Activated naive CD8-positive, alpha-beta T cell treated with anti-CD3 and anti-CD28 coated beads, Interleukin-2, amount 50 U/mL, for 24 hours (primary cell): ENCODE data around the gene ANKRD9.
"Not testable (repeated sequence)": the region's sequence is repeated elsewhere in the genome, so short reads cannot be mapped to it uniquely, and the experiment has no call there.

Experiments used
- ATAC-seq: fragments of 150-1000 bp; cut with Tn5 transposase; one replicate; pipeline ENCODE4 v1.10.0; 2021
- DNase-seq: peaks from one replicate; pipeline ENCODE4 v3.0.0; 2021
- H3K27ac Mint-ChIP-seq: one replicate; pipeline ENCODE4 v1.8.0; 2021; ENCODE audit warnings: mild to moderate bottlenecking, mixed read lengths
- H3K27me3 Mint-ChIP-seq: one replicate; pipeline ENCODE4 v1.8.0; 2021; ENCODE audit warnings: mixed read lengths
- H3K36me3 Mint-ChIP-seq: one replicate; pipeline ENCODE4 v1.8.0; 2021; ENCODE audit warnings: low read depth, mixed read lengths
- H3K4me1 Mint-ChIP-seq: one replicate; pipeline ENCODE4 v1.8.0; 2021; ENCODE audit warnings: mixed read lengths
- H3K4me3 Mint-ChIP-seq: one replicate; pipeline ENCODE4 v1.8.0; 2021; ENCODE audit warnings: mild to moderate bottlenecking, moderate library complexity, mixed read lengths
- H3K9me3 Mint-ChIP-seq: one replicate; pipeline ENCODE4 v1.8.0; 2021; ENCODE audit warnings: mixed read lengths

Gene ANKRD9, protein sequence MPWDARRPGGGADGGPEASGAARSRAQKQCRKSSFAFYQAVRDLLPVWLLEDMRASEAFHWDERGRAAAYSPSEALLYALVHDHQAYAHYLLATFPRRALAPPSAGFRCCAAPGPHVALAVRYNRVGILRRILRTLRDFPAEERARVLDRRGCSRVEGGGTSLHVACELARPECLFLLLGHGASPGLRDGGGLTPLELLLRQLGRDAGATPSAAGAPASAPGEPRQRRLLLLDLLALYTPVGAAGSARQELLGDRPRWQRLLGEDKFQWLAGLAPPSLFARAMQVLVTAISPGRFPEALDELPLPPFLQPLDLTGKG

DNA sequence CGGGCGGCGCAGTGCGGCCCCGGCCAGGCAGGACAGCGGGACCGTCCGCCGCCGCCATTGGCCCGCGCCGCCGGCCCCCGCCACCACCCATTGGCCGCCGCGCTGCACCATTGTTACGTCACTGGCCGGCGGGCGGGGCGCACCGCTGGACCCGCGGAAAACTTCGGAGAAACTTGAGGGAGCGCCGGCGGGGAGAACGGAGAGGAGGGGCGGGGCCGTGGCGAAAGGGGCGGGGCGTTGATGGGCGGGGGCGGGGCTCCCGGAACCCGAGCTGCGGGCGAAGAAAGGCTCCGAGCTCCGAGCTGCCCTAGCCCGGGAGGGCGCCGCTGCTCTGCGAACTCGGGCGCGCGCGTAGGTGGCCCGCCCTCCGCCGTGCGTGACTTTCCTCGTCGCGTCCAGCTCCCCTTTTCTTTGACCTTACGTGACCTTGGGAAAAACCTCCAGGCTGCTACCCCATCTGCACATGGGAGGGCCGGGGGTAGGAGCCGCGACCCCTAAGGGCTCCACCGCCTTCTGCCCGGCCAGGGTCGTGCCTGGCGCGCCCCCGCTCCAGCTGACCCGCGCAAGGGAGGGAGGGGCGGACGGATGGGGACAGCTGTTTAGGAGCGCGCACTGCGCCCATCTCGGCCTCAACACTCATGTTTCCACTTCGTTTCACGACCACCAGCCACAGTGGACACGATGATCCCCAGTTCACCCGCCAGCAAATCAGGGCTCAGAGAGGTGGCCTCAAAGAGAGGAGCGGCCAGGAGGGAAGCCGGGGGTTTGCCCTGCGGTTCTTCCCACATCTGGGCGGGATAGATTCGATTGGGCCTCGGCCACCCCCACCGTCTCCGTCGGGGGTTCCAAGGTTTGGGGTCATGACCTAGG, at the start of gene ANKRD9:
Gene ANKRD9 (minus strand): TSS at position 31 of the 870 bp plus-strand sequence. CDS start 1,887 bp downstream, outside the sequence.
- peak within 1 kb of the TSS; percentile 76 for H3K4me3 Mint-ChIP-seq
- H3K27ac Mint-ChIP-seq, result peak within 1 kb of the TSS; percentile 35
- no peaks in the 10 kb centered on the region for H3K9me3 Mint-ChIP-seq
- H3K27me3 Mint-ChIP-seq, result no peaks in the 10 kb centered on the region
- peak; percentile 94 for DNase-seq
- peaks cover 2% of the 10 kb centered on the region for H3K36me3 Mint-ChIP-seq
- ATAC-seq, result peak; percentile 81
- H3K4me1 Mint-ChIP-seq, result peaks cover 11% of the 10 kb centered on the region

DNA sequence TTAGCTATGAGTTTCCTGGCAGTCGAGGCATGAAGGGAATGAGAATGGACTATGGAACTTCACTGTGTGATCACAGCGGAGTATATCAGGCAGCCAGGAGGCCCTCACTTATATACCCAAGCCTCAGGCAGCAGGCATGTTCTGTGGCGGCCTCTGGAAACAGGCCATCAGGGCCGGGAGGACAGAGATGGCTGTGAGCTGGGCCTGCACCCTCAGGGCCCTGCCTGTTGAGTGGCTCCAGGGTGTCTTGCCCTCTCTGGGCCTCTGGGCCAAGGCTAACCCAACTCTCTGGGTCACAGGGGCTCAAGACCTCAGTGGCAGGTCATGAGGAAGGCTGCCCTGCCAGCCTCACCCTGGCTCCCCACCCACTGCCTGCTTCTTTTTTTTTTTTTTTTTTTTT, 49.0 kb upstream of the ANKRD9 start:
- no peak overlapping the region for H3K27ac Mint-ChIP-seq
- H3K4me3 Mint-ChIP-seq, result no peak overlapping the region
- no peaks in the 10 kb centered on the region for H3K27me3 Mint-ChIP-seq
- peaks cover 4% of the 10 kb centered on the region for H3K4me1 Mint-ChIP-seq
- ATAC-seq (no peak), DNase-seq (no peak)
- no peaks in the 10 kb centered on the region for H3K9me3 Mint-ChIP-seq
- H3K36me3 Mint-ChIP-seq, result no peaks in the 10 kb centered on the region

DNA sequence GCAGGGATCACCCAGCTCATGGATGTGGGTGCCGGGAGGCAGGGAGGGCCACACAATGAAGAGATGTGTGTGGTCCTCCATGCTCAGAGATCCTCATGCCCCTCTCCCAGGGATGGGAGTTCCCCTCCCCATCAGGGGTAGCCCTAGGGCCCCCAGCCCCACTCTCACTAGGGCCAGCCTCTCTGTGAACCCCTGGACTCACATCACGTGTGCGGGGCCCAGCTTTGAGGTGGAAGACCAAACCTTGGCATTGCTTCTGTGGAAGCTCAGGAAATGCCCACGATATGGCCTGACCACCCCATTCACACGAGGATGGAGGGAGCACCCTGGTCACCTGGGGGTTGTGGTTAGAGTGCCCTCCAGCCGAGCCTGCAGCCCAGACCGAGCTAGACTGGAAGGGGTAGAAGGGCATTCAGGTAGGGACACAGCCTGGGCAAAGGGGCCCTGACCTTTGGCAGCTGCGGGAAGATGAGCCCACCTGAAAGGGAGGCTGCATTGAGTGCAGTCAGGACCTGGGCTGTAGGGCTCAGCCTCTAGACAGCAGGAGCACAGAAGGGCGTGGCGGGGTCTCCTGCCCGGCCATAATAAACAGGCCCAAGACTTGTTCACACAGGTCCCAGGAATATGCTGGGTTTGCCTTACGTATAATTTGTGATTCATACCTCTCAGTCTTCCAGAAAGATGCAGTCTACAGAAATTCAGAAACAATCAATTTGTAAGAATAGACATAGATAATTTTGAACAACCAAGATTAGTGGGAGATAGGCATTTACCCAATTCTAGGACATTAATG, 48.1 kb upstream of the ANKRD9 start:
- no peak overlapping the region for H3K4me3 Mint-ChIP-seq
- ATAC-seq (no peak), DNase-seq (no peak)
- no peaks in the 10 kb centered on the region for H3K9me3 Mint-ChIP-seq
- H3K36me3 Mint-ChIP-seq, result no peaks in the 10 kb centered on the region
- peaks cover 4% of the 10 kb centered on the region for H3K4me1 Mint-ChIP-seq
- no peaks in the 10 kb centered on the region for H3K27me3 Mint-ChIP-seq
- no peak overlapping the region for H3K27ac Mint-ChIP-seq

DNA sequence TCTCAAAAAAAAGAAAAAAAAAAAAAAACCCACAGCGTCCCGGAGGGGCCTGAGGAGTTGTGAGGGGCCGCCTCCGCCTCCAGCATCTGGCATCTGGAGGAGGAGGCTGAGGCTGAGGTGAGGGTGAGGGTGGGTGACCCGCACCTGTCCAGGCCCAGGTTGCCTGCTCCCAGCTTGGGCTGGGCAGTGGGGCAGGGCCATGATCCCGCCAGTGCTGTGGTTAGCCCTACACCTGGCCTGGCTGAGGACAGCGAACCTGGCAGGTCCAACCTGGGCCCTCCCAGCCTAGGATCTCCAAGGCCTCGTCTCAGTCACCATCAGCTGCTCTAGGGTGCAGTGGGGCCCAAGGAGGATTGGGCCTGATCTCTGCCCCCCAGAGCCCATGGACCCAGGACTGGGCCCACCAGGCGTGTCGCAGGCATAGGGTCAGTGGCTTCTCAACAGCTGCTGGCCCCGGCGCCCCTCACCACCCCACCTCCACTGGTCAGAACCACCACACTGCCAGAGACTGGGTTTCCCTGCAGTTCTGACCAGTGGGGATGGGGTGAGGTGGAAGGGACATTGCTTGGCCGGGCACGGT, 46.6 kb upstream of the ANKRD9 start:
- no peaks in the 10 kb centered on the region for H3K36me3 Mint-ChIP-seq
- no peak overlapping the region for H3K4me3 Mint-ChIP-seq
- ATAC-seq, result no peak
- no peaks in the 10 kb centered on the region for H3K27me3 Mint-ChIP-seq
- H3K27ac Mint-ChIP-seq, result no peak overlapping the region
- peaks cover 12% of the 10 kb centered on the region for H3K4me1 Mint-ChIP-seq
- no peaks in the 10 kb centered on the region for H3K9me3 Mint-ChIP-seq
- no peak for DNase-seq

DNA sequence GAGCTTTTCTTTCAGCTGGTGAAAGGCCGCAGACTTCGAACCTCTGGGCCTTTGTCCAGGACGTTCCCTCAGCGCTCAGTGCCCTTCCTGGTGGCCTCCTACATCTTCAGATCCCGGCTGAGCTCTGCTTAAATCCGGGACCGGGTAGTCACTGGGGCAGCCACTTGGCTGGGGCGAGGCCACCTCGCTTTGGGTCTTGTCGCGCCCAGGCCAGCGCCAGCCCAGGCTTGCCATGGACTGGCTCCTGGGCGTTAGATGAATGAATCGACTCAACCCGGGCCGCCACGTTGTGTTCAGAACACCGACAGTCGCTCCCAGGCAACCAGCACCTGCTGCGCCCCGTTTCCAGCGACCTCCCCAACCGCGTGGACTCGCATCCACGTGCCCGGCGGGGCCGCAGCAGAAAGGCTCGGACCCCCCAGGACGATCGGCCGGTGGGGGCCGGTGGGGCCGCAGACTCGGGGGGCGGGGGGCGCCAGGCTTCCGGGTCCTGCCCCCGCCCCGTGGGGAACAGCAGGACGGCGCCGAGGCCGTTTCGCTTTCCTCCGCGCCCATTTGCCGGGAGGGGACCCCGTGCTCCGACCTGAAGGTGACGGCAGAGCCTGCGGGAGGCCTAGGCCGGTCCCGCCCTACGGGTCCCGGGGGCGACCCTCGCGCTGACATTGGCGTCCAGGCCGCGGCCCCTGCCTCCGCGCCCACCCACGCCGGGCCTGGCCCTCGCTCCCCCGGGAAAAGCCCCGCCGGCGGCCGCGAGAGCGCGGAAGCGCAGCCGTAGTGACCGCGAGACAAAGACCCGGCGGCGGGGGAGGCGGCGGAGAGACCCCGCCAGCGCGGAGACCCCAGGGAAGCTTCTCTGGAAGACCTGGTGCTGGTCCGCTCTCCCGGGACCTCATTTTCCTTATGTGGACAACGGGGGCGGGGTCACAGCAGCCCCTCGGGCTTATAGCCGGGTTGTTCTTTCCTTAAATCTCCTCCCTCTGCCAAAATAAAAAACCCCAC, 45.5 kb upstream of the ANKRD9 start:
- Mint-ChIP-seq H3K27ac (peak overlapping the region; percentile 59), H3K27me3 (peaks cover 2% of the 10 kb centered on the region)

DNA sequence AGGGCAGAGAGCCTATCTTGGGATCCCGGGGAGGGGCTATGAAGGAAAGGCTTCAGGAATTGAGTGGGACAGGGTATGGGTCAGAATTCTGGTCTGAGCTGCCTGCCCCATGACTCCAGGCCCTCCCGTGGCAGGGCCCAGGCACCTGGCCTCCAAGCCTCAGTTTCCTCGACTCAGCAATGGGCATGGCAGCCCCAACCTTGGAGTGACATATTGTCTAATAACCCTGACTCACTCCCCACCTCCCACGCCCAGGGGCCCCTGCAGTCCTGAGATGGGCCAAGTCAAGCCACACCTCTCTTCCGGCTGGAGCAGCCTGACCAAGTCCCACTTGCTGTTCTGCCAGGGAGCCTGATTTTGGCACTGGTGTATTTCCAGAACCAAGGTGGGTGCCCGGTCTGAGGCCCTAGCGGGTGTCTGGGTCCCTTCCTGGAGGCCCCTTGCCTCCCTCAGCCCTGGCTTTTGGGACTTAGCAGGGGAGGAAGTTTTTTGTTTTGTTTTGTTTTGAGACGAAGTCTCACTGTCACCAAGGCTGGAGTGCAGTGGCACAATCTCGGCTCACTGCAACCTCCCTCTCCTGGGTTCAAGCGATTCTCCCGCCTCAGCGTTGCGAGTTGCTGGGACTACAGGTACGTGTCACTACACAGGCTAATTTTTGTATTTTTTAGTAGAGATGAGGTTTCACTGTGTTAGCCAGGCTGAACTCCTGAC, 42.6 kb upstream of the ANKRD9 start:
- peak; percentile 57 for DNase-seq
- no peak overlapping the region for H3K4me3 Mint-ChIP-seq
- no peaks in the 10 kb centered on the region for H3K36me3 Mint-ChIP-seq
- no peak overlapping the region for H3K27ac Mint-ChIP-seq
- peak; percentile 71 for ATAC-seq
- H3K4me1 Mint-ChIP-seq, result peaks cover 10% of the 10 kb centered on the region
- H3K9me3 Mint-ChIP-seq, result no peaks in the 10 kb centered on the region
- peaks cover 11% of the 10 kb centered on the region for H3K27me3 Mint-ChIP-seq

More for the DNA sequence above, 45.5 kb upstream of the ANKRD9 start:
- H3K9me3 Mint-ChIP-seq, result no peaks in the 10 kb centered on the region
- peak overlapping the region; percentile 49 for H3K4me3 Mint-ChIP-seq
- DNase-seq, result peak; percentile 53
- ATAC-seq, result peak; percentile 50
- no peaks in the 10 kb centered on the region for H3K36me3 Mint-ChIP-seq
- peaks cover 10% of the 10 kb centered on the region for H3K4me1 Mint-ChIP-seq

DNA sequence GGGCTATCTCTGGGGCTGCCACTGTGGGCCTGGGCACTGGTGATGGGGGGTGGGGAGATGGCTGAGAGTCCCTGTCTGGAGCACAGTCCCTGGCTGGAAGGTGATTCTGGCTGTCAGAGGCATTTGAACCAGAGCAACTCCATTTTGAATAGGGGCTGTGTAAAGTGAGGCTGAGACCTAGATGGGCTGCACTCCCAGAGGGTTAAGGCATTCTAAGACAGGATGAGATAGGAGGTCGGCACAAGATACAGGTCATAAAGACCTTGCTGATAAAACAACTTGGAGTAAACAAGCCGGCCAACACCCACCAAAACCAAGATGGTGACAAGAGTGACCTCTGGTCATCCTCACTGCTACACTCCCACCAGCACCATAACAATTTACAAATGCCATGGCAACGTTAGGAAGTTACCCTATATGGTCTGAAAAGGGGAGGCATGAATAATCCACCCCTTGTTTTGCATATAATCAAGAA, 41.4 kb upstream of the ANKRD9 start:
- H3K9me3 Mint-ChIP-seq, H3K27ac Mint-ChIP-seq, DNase-seq, H3K4me1 Mint-ChIP-seq, H3K4me3 Mint-ChIP-seq, H3K36me3 Mint-ChIP-seq, ATAC-seq: not testable (repeated sequence)
- H3K27me3 Mint-ChIP-seq, result peaks cover 17% of the 10 kb centered on the region

DNA sequence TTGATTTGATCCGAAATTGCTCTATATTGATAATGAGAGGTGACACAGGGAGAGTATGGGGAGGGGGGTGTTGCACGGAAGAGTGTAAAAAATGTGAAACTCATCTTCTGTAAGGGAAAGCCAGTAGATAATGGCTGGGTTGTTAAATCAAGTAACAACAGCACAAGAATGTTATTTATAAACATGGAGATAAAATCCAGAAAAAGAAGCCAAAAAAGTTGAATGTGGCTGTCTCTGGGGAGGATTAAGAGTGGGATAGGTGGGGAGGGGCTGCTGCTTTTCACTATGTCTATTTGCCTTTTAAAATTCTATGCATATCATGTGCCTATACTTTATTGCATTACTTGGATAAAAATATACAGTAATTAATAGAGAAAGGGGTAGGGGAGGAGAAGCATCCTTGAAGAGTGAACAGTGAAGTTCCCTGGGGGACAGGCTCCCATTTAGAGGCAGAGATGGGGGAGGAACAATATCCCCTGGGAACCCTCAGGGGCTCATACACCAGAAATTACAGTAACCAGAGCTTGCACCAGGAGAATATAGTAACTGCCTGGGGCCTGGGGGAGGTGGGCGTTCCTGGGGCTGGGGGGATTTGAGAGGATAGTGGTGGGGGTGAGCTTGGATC, 39.2 kb upstream of the ANKRD9 start:
- no peak for DNase-seq
- Mint-ChIP-seq H3K4me3 (no peak overlapping the region), H3K27ac (no peak overlapping the region), H3K36me3 (no peaks in the 10 kb centered on the region), H3K27me3 (peaks cover 30% of the 10 kb centered on the region), H3K4me1 (peaks cover 13% of the 10 kb centered on the region), H3K9me3 (no peaks in the 10 kb centered on the region)
- no peak for ATAC-seq

DNA sequence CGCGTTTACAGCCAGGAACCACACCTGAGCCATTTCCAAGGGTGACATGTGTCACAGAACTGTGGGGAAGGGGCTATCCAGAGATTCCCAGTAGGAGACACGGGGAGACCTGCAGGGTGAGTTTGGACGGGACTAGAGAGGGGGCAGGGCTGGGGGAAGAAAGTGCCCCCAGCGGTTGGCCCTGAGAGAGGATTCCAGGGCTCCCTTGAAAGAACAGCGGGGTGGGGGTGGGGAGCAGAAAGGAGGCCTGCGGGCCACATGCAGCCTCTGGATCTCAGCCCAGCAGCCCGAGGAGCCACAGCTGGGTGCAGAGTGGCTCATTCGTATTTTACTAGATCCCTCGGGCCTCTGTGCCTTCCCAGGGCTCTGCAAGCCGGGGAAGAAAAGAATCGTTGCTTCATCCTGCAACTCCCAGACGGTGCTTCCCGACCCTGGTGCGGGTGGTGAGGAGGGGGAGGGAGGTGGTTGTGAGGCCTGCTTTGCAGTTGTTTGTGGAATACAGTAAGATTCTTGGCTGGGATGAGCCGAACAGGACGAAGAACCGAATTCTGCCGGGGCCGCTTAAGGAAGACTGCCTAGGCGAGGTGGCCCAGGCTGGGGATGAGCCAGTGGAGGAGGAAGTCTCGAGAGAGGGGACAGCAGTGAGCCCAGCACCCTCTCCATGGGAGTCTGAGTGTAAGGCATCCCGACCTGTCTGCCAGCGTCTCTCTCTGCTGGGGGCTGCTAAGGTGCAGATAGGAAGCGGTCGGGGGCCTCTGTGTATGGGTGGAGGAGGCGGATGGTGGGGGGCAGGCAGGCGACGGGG, 36.1 kb upstream of the ANKRD9 start:
- ATAC-seq (no peak), DNase-seq (no peak)
- H3K27ac Mint-ChIP-seq, result no peak overlapping the region
- H3K4me3 Mint-ChIP-seq, result peak overlapping the region; percentile 8
- H3K27me3 Mint-ChIP-seq, result peaks cover 34% of the 10 kb centered on the region
- H3K9me3 Mint-ChIP-seq, result no peaks in the 10 kb centered on the region
- H3K36me3 Mint-ChIP-seq, result no peaks in the 10 kb centered on the region
- H3K4me1 Mint-ChIP-seq, result peaks cover 5% of the 10 kb centered on the region

DNA sequence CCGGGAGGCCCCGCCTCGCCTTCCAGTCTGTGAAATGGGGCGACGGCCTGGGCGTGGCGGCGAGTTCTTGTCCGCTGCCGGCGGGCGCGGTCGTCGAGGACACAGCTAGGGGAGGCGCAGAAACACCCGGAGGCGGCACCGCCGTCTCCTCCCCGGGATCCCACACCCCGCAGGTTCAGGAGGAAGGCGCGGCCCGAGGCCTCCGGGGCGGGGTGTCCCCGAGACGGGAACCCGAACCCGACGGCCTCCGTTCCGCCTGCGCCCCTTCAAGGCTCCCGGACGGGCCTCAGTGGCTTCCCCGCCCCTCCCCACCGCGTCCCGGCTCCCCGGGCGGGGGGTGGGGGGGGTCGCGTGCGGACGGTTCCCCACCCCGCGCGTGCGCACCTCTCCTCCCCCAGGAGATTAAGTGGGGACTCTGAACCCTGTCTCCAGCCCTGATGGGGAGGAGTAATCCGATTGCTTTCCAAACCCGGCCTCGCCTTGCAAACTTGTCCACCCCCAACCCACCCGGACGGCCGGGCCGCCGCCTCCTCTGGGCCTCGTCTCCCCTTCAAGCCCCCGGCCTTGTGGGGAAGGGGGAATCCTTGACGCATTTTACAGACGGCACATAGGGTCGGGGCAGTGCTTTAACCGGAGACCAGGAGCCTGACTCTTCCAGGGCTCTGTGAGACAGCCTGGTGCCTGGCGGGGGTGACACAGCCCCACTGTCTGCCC, 35.3 kb upstream of the ANKRD9 start:
- H3K36me3 Mint-ChIP-seq, result no peaks in the 10 kb centered on the region
- peaks cover 32% of the 10 kb centered on the region for H3K27me3 Mint-ChIP-seq
- no peaks in the 10 kb centered on the region for H3K9me3 Mint-ChIP-seq
- ATAC-seq, result peak; percentile 22
- peak; percentile 32 for DNase-seq
- H3K4me3 Mint-ChIP-seq, result peak overlapping the region; percentile 8
- no peak overlapping the region for H3K27ac Mint-ChIP-seq
- H3K4me1 Mint-ChIP-seq, result peaks cover 5% of the 10 kb centered on the region

DNA sequence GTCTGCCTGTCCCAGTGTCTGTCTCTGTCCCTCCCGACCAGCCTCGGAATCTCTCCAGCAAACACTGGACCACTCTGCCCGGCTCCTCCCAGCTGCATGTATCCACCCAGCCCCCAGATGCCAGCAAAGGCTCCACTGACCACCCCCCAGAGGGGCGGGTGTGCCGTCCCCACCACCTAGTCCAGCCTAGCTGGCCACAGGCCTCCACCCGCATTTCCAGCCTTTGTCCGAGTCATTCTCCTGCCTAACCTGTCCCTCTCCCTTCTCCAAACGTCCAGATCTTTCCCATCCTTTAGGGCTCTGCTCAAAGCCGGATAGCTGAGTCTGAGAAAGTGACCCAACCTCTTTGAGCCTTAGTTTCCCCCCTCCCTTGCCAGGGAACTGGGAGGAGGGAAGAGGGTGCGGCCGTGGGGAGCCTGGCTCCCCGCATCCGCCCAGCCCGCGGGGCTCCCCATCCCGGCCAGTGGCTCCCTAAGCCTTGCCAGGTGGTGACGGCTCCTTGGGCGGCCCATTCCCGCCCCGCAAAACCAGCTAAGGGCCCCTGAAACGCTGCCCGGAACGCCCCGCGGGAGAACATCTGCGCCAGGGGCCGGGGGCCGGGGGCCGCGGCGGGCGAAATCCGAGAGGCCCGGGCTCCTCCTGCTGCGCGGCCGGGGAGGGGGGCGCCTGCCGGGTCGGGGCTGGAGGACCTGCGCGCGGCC, 34.6 kb upstream of the ANKRD9 start:
- H3K9me3 Mint-ChIP-seq, result no peaks in the 10 kb centered on the region
- no peak overlapping the region for H3K27ac Mint-ChIP-seq
- H3K4me1 Mint-ChIP-seq, result peaks cover 5% of the 10 kb centered on the region
- no peak for DNase-seq
- H3K36me3 Mint-ChIP-seq, result no peaks in the 10 kb centered on the region
- H3K27me3 Mint-ChIP-seq, result peaks cover 32% of the 10 kb centered on the region
- peak overlapping the region; percentile 32 for H3K4me3 Mint-ChIP-seq
- ATAC-seq, result no peak
